ENCODE results near the gene OR5T1. TPM values are rescaled to one million over a fixed set of nuclear protein-coding genes. Genes with fewer than 3 reads are reported as not detected.

OR5T1 gene
- total RNA-seq, 1 experiment from 2014 or later, result not detected

DNA sequence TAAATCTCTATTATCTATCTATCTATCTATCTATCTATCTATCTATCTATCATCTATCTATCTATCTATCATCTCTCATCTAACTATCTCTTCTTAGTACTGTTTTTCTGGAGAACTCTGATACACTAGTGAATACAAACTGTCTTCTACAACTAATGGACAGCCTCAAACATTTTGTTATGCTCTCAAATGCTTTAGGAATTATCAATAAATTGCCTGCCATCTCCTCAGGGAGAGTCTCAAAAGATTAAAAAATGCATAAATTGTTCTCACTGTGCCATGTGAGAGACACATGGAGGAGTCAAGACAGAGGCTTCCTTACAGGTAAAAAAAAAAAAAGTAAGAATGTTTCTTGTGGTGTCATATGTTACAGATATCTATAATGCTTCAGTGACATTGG is 40.9 kb downstream of the OR5T1 start, which contains the start of gene OR8K3 (continued):
- TF ChIP-seq, protein P1, sequence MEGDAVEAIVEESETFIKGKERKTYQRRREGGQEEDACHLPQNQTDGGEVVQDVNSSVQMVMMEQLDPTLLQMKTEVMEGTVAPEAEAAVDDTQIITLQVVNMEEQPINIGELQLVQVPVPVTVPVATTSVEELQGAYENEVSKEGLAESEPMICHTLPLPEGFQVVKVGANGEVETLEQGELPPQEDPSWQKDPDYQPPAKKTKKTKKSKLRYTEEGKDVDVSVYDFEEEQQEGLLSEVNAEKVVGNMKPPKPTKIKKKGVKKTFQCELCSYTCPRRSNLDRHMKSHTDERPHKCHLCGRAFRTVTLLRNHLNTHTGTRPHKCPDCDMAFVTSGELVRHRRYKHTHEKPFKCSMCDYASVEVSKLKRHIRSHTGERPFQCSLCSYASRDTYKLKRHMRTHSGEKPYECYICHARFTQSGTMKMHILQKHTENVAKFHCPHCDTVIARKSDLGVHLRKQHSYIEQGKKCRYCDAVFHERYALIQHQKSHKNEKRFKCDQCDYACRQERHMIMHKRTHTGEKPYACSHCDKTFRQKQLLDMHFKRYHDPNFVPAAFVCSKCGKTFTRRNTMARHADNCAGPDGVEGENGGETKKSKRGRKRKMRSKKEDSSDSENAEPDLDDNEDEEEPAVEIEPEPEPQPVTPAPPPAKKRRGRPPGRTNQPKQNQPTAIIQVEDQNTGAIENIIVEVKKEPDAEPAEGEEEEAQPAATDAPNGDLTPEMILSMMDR (IDR thresholded peaks at IDR 0.05 in 2 of 3, conservative IDR thresholded peaks at IDR 0.05 in 1 of 3; ENCODE audit: borderline replicate concordance in 1 of 3, insufficient read depth in 1 of 3, low read depth in 2 of 3, low read length in 2 of 3), result no peak
- TF ChIP-seq SP1 (IDR thresholded peaks at IDR 0.05; ENCODE audit: low read depth) (no peak), FOSL1 (IDR thresholded peaks at IDR 0.05; ENCODE audit: low read depth) (no peak), YY1 (IDR thresholded peaks at IDR 0.05; ENCODE audit: extremely low read depth, insufficient replicate concordance, low read depth, low read length) (no peak)
- TF ChIP-seq, protein P2, sequence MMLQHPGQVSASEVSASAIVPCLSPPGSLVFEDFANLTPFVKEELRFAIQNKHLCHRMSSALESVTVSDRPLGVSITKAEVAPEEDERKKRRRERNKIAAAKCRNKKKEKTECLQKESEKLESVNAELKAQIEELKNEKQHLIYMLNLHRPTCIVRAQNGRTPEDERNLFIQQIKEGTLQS (IDR thresholded peaks at IDR 0.05), result no peak

Other genes with a start within 250 kb of the OR5T1 start
- not detected for gene OR5AS1, start 246.5 kb upstream of the OR5T1 start, total RNA-seq (2021; ENCODE audit: unreplicated experiment)
- gene OR8I2, start 180.8 kb upstream of the OR5T1 start, total RNA-seq (2021; ENCODE audit: unreplicated experiment), result not detected
- gene OR8H2, start 170.5 kb upstream of the OR5T1 start, total RNA-seq (2021; ENCODE audit: unreplicated experiment), result not detected
- gene OR8H3, start 151.8 kb upstream of the OR5T1 start, total RNA-seq (2021; ENCODE audit: unreplicated experiment), result not detected
- gene OR8J3, start 134.0 kb upstream of the OR5T1 start, total RNA-seq (2021; ENCODE audit: unreplicated experiment), result not detected
- not detected for gene OR8K5, start 113.8 kb upstream of the OR5T1 start, total RNA-seq (2021; ENCODE audit: unreplicated experiment)
- gene OR5J2, start 97.5 kb upstream of the OR5T1 start, total RNA-seq (2021; ENCODE audit: unreplicated experiment), result not detected
- not detected for gene OR5T2, start 39.9 kb upstream of the OR5T1 start, total RNA-seq (2021; ENCODE audit: unreplicated experiment)
- gene OR5T3, start 21.9 kb upstream of the OR5T1 start, total RNA-seq (2021; ENCODE audit: unreplicated experiment), result not detected
- not detected for gene OR8H1, start 18.1 kb downstream of the OR5T1 start, total RNA-seq (2021; ENCODE audit: unreplicated experiment)
- not detected for gene OR8K3, start 41.0 kb downstream of the OR5T1 start, total RNA-seq (2021; ENCODE audit: unreplicated experiment)
- gene OR8K1, start 71.9 kb downstream of the OR5T1 start, total RNA-seq (2021; ENCODE audit: unreplicated experiment), result not detected
- not detected for gene OR8J1, start 80.1 kb downstream of the OR5T1 start, total RNA-seq (2021; ENCODE audit: unreplicated experiment)
- gene OR8U1, start 101.5 kb downstream of the OR5T1 start, total RNA-seq (2021; ENCODE audit: unreplicated experiment), result not detected
- not detected for gene OR5AL1, start 138.5 kb downstream of the OR5T1 start, total RNA-seq (2021; ENCODE audit: unreplicated experiment)
- gene OR5M3, start 199.2 kb downstream of the OR5T1 start, total RNA-seq (2021; ENCODE audit: unreplicated experiment), result not detected
- not detected for gene OR5M8, start 217.2 kb downstream of the OR5T1 start, total RNA-seq (2021; ENCODE audit: unreplicated experiment)

Data from HCT116 (cell line).